Measurements from ENCODE around the gene UBE2R2.

UBE2R2 gene

GRCh38 chr9:33786681-33787080, 30.3 kb upstream of the UBE2R2 start:
- no peak for TF ChIP-seq CTCF (IDR thresholded peaks at IDR 0.05)

- TF ChIP-seq CTCF (IDR thresholded peaks at IDR 0.05), result no peak
These were observed 29.1 kb upstream of the UBE2R2 start for GRCh38 chr9:33787839-33788238.

- TF ChIP-seq CTCF (IDR thresholded peaks at IDR 0.05), result no peak
These were observed 25.8 kb upstream of the UBE2R2 start for GRCh38 chr9:33791117-33791516.

- no peak for TF ChIP-seq CTCF (IDR thresholded peaks at IDR 0.05)
These were observed 22.4 kb upstream of the UBE2R2 start for GRCh38 chr9:33794560-33794959.

- TF ChIP-seq CTCF (IDR thresholded peaks at IDR 0.05), result no peak
These were observed 21.7 kb upstream of the UBE2R2 start, which contains the start of gene PRSS3 for GRCh38 chr9:33795281-33795680. TSS of gene PRSS3 (plus strand) at chr9:33795561. CDS start at chr9:33795574, 13 bp downstream.

- no peak for TF ChIP-seq CTCF (IDR thresholded peaks at IDR 0.05)
These were observed 21.1 kb upstream of the UBE2R2 start for GRCh38 chr9:33795819-33796218.

GRCh38 chr9:33797837-33798236, 19.1 kb upstream of the UBE2R2 start:
- no peak for TF ChIP-seq CTCF (IDR thresholded peaks at IDR 0.05)

- TF ChIP-seq CTCF (IDR thresholded peaks at IDR 0.05), result no peak
These were observed 18.4 kb upstream of the UBE2R2 start for GRCh38 chr9:33798545-33798944.
